ENCODE data around the gene TLCD1.
"Not testable (repeated sequence)": the region's sequence is repeated elsewhere in the genome, so short reads cannot be mapped to it uniquely, and the experiment has no call there.

The TLCD1 gene

GRCh38 chr17:28746611-28747050 lies 20.6 kb upstream of the TLCD1 start:
- DNase-seq = no peak

GRCh38 chr17:28745786-28746411 lies 19.9 kb upstream of the TLCD1 start:
- DNase-seq = no peak

- DNase-seq = no peak
These were observed 19.1 kb upstream of the TLCD1 start for GRCh38 chr17:28744972-28745785.

GRCh38 chr17:28744104-28744971 lies 18.3 kb upstream of the TLCD1 start:
- no peak for DNase-seq

GRCh38 chr17:28743243-28744103 lies 17.4 kb upstream of the TLCD1 start, which contains the start of gene TRAF4:
TSS of gene TRAF4 (plus strand) at chr17:28744011. CDS start at chr17:28744113, 102 bp downstream.
- peak; percentile 39 for DNase-seq

- DNase-seq = no peak
These were observed 15.6 kb upstream of the TLCD1 start for GRCh38 chr17:28741358-28742349.

GRCh38 chr17:28740406-28741357 lies 14.6 kb upstream of the TLCD1 start:
- DNase-seq = no peak

GRCh38 chr17:28738680-28739384 lies 12.8 kb upstream of the TLCD1 start:
- DNase-seq = no peak

- DNase-seq = no peak
These were observed 12.0 kb upstream of the TLCD1 start for GRCh38 chr17:28737770-28738679.

GRCh38 chr17:28737316-28737715 lies 11.3 kb upstream of the TLCD1 start:
- no peak for DNase-seq

- DNase-seq = not testable (repeated sequence)
These were observed 10.1 kb upstream of the TLCD1 start for GRCh38 chr17:28735913-28736769.

- DNase-seq = no peak
These were observed 9.2 kb upstream of the TLCD1 start for GRCh38 chr17:28735242-28735722.

GRCh38 chr17:28734712-28735241 lies 8.7 kb upstream of the TLCD1 start:
- no peak for DNase-seq

GRCh38 chr17:28733346-28733745 lies 7.3 kb upstream of the TLCD1 start:
- no peak for DNase-seq

GRCh38 chr17:28729950-28730330 lies 3.9 kb upstream of the TLCD1 start:
- DNase-seq = no peak

GRCh38 chr17:28728364-28729200 lies 2.5 kb upstream of the TLCD1 start, which contains the start of gene NEK8:
TSS of gene NEK8 (plus strand) at chr17:28728788. CDS start at chr17:28728814, 26 bp downstream.
- DNase-seq = peak; percentile 79

Data from NCI-H1417 treated with DMSO at 0.1 percent for 48 hours (cell line).